ENCODE results near the gene CFD. TPM values are rescaled to one million over a fixed set of nuclear protein-coding genes. Genes with fewer than 3 reads are reported as not detected.
A peak's percentile ranks its signal among the peaks of the same experiment; 100 is the strongest.

The CFD gene
- total RNA-seq, 1 donor, result 148 TPM

DNA sequence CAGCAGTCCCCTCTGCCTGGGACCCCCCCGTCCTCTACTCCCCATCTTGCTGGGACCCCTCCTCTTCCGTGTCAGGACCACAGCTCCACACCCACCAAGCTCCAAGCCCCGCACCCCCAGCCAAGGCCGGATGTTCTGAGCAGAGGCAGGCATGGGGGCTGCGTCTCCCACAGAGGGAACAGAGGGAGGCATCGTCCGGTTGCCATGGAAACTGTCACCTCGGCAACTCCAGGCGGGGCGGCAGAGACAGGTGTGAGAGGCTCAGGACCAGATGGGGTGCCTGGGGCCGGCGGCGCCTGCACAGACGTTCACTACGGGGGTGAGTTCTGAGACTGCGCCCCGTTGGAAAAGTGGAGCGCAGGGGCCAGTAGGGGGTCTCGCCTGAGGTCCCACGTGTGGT lies 39.2 kb downstream of the CFD start:
- peaks cover 9% of the 10 kb centered on the region for H3K4me1 ChIP-seq (ENCODE audit: insufficient read depth, low read length)
- H3K27me3 ChIP-seq (ENCODE audit: insufficient read depth, low read length), result no peaks in the 10 kb centered on the region
- H3K9me3 ChIP-seq (ENCODE audit: low read depth, low read length), result no peaks in the 10 kb centered on the region
- no peak overlapping the region for H3K4me3 ChIP-seq (ENCODE audit: low read length)

DNA sequence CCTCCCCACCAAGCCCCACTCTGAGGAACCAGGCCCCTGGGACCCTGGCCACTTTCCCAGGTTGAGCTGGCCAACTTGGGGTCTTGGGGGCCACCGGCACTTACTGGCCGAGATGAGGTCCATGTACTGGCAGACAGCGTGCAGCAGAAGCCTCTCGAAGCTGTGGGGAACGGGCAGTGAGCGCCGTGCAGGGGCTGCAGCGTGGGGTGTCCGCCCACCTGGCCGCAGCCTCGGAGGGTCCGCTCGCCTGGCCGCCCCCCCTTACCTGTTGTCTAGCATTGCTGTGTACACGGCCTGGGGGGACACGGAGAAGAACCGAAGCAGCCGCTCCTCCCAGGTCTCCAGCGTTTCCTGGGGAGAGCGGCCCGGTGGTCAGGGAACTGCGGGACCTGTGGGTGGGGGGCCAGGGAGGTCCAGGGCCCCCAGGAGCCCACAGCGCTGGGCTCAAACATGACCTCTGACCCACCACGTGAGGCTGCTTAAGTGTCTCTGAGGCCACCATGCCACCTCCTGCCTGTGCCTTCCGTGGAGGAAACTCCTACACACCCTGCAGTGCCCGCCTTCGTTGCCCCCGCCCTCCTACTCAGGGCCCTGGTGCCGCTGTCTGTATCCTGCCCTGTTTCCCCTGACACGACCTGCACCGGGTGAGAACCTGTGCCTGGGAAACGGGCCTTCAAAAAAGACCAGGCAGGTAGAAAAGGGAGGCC lies 40.0 kb downstream of the CFD start:
- Histone ChIP-seq H3K9me3 (ENCODE audit: low read depth, low read length) (no peaks in the 10 kb centered on the region), H3K4me3 (ENCODE audit: low read length) (no peak overlapping the region), H3K27me3 (ENCODE audit: insufficient read depth, low read length) (no peaks in the 10 kb centered on the region), H3K4me1 (ENCODE audit: insufficient read depth, low read length) (peaks cover 4% of the 10 kb centered on the region)

DNA sequence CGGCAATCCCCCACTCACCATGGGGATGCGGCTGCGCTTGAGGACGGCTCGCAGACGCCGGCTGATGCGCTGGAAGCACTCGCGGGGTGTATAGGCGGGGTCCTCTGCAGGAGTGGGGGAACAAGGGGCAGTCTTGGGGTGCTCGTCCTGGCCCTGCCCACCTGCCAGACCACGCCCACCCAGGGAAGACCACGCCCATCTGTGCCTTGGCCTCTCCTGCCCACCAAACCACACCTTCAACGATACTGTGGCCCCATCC lies 40.5 kb downstream of the CFD start:
- H3K9me3 ChIP-seq (ENCODE audit: low read depth, low read length), result no peaks in the 10 kb centered on the region
- no peaks in the 10 kb centered on the region for H3K27me3 ChIP-seq (ENCODE audit: insufficient read depth, low read length)
- peaks cover 4% of the 10 kb centered on the region for H3K4me1 ChIP-seq (ENCODE audit: insufficient read depth, low read length)
- H3K4me3 ChIP-seq (ENCODE audit: low read length), result no peak overlapping the region

DNA sequence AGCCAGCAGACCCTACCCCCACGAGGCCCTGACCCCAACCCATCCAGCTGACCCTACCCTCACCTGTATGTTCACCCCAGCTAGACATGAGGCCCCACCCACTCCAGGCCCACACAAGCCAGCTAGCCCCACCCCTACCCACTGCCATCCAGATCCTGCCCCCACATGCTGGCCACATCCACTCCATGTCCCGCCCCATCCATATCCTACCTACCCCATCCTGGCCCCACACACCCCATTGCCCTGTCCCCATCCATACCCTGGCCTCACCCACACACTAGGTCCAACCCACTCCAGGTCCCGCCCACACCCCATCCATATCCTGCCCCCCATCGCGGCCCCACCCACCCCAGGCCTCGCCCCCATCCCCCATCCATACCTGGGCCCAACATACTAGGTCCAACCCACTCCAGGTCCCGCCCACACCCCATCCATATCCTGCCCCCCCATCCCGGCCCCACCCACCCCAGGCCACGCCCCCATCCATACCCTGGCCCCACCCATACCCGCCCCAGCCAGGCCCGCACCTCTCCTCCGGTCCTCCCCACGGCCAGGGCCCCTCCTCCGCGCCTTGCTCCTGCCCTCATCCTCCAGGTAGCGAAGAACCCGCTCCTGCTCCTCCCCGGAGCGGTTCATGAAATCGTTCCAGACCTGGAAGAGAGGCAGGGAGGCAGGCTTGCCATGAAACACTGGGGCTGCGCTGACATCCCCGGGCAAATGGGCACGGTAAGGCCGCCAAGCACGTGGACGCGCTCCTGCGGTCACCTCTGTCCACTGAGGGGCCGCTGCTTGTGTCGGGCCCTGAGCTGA lies 41.0 kb downstream of the CFD start:
- H3K9me3 ChIP-seq (ENCODE audit: low read depth, low read length), result no peaks in the 10 kb centered on the region
- peaks cover 5% of the 10 kb centered on the region for H3K4me1 ChIP-seq (ENCODE audit: insufficient read depth, low read length)
- H3K27me3 ChIP-seq (ENCODE audit: insufficient read depth, low read length), result no peaks in the 10 kb centered on the region
- no peak overlapping the region for H3K4me3 ChIP-seq (ENCODE audit: low read length)

DNA sequence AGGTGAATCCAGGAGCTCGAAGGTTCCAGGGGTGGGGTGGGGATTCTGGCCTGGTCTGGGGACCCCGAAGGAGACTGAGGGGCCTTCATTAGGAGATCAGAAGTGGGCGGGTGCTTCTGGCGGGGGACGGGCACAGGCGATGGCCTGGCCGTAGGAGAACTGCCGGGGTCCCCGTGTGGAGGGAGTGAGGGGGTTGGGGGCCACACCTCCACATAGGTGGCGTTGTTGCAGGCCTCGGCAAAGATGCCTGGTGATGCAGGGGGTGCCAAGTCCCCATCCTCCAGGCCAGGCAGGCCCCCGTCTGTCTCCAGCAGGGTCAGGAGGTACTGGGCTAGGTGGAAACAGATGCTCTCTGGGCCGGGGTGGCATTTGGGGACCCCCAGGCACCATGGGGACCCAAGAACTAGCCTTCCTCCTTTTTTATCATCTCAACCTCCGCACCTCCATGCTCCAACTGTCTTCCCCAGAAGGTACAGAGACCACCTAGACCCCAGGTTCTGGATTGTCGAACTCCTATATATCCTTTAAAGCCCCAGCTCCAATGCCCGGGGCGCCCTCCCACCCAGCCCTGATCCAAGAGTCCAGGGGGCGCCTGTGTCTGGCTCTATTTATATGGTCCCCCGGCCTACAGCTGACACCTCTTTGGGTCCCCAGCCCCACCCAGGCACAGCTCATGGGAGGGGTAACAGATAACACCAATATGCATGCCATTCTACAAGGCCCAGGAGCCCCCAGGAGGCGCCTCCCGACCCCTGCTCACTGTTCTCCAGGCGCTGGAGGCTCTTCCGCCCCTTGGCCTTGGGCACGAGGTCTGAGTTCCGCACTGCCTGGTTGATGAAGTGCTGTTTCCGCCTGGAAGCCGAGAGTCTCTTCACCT lies 42.0 kb downstream of the CFD start:
- Histone ChIP-seq H3K4me3 (ENCODE audit: low read length) (no peak overlapping the region), H3K9me3 (ENCODE audit: low read depth, low read length) (no peaks in the 10 kb centered on the region), H3K27me3 (ENCODE audit: insufficient read depth, low read length) (no peaks in the 10 kb centered on the region), H3K4me1 (ENCODE audit: insufficient read depth, low read length) (peaks cover 14% of the 10 kb centered on the region)

DNA sequence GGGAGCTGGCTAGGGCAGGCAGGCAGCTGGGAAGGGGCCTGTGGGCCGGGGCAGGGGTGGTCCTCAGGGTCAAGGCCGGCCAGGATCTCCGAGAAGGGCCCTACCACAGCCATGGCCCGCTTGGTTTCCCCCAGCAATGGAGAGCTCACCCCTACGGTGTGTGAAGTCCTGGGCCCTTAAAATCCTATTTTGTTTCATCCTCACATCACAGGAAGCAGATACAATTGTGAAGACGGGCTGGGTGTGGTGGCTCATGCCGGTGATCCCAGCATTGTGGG lies 42.6 kb downstream of the CFD start:
- Histone ChIP-seq H3K9me3 (ENCODE audit: low read depth, low read length) (no peaks in the 10 kb centered on the region), H3K4me1 (ENCODE audit: insufficient read depth, low read length) (peaks cover 20% of the 10 kb centered on the region), H3K27me3 (ENCODE audit: insufficient read depth, low read length) (no peaks in the 10 kb centered on the region), H3K4me3 (ENCODE audit: low read length) (no peak overlapping the region)

DNA sequence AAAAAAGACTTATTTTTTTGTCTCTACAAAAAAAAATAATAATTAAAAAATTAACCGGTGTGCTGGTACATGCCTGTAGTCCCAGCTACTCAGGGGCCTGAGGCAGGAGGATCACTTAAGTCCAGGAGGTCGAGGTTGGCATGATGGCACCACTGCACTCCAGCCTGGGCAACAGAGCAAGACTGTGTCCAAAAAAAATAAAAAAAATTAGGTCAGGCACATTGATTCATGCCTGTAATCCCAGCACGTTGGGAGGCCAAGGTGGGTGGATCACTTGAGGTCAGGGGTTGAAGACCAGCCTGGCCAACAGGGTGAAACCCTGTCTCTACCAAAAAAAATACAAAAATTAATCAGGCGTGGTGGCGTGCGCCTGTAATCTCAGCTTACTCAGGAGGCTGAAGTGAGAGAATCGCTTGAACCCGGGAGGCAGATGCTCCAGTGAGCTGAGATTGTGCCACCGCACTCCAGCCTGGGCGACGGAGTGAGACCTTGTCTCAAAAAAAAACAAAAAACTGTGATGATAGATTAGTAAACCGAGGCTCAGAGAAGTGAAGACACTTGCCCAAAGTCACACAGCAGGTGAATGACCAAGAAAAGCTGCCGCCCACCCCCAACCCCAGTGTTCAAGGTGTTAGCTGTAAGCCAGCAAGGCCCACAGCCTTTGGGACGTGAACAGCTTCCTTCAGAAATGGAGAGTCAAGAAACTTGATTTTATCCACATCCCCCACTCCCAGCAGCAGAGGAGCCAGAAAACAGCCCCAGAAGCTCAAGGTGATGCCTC lies 43.2 kb downstream of the CFD start:
- Histone ChIP-seq H3K27me3 (ENCODE audit: insufficient read depth, low read length) (no peaks in the 10 kb centered on the region), H3K9me3 (ENCODE audit: low read depth, low read length) (no peaks in the 10 kb centered on the region), H3K4me1 (ENCODE audit: insufficient read depth, low read length) (peaks cover 26% of the 10 kb centered on the region), H3K4me3 (ENCODE audit: low read length) (no peak overlapping the region)

DNA sequence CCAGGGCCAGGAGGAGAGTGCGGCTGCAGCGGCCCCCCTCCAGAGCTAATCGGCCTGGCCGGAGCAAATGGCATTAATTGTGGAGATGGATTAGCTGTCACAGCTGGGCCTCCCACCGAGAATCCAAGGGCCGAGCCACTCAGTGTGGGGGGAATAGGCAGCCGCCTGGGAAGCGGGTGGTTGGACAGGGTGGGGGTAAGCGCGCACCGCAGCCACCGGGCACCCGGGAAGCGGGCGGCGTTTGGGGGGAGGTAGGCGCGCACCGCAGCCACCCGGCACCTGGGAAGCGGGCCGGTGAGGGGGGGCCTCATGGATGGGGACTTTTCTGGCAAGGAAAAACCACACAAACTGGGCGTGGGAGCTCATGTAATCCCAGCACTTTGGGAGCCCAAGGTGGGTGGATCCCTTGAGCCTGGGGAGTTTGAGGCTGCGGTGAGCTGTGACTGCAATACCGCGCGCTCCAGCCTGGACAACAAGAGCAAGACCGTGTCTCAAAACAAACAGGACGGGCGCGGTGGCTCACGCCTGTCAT lies 43.9 kb downstream of the CFD start:
- peaks cover 33% of the 10 kb centered on the region for H3K4me1 ChIP-seq (ENCODE audit: insufficient read depth, low read length)
- H3K9me3 ChIP-seq (ENCODE audit: low read depth, low read length), result no peaks in the 10 kb centered on the region
- H3K27me3 ChIP-seq (ENCODE audit: insufficient read depth, low read length), result no peaks in the 10 kb centered on the region
- no peak overlapping the region for H3K4me3 ChIP-seq (ENCODE audit: low read length)

DNA sequence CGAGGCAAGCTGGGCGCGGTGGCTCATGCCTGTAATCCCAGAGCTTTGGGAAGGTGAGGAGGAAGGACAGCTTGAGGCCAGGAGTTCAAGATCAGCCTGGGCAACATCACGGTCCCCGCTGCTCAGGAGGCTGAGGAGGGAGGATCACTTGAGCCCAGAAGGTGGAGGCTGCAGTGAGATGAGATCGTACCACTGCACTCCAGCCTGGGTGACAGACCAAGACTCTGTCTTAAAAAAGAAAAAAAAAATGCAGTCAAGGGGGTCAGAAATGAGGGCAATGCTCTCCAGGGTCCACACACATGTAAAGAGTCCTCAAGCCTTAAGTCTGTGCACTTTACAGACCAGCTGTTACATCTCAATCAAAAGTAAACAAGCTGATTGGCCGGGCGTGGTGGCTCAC lies 45.1 kb downstream of the CFD start:
- H3K9me3 ChIP-seq (ENCODE audit: low read depth, low read length), result no peaks in the 10 kb centered on the region
- H3K4me3 ChIP-seq (ENCODE audit: low read length), result no peak overlapping the region
- H3K4me1 ChIP-seq (ENCODE audit: insufficient read depth, low read length), result peaks cover 45% of the 10 kb centered on the region
- no peaks in the 10 kb centered on the region for H3K27me3 ChIP-seq (ENCODE audit: insufficient read depth, low read length)

DNA sequence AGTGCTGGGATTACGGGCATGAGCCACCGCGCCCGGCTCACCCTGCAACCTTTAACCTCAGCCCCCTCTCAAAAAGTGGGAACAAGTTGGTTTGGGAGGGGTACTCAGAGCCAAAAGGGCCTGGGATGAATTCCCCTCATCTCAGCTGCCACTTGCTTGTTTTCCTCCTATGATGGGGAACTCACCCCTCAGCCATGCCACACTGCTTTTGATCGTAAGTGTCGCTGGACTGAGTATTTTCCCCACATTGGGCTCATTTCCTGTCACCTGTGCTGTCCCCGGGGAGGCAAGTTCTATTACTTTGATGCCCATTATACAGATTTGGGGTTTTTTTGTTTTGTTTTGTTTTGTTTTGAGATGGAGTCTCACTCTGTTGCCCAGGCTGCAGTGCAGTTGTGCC lies 47.0 kb downstream of the CFD start:
- Histone ChIP-seq H3K4me3 (ENCODE audit: low read length) (no peak overlapping the region), H3K9me3 (ENCODE audit: low read depth, low read length) (no peaks in the 10 kb centered on the region), H3K4me1 (ENCODE audit: insufficient read depth, low read length) (peaks cover 61% of the 10 kb centered on the region), H3K27me3 (ENCODE audit: insufficient read depth, low read length) (no peaks in the 10 kb centered on the region)

DNA sequence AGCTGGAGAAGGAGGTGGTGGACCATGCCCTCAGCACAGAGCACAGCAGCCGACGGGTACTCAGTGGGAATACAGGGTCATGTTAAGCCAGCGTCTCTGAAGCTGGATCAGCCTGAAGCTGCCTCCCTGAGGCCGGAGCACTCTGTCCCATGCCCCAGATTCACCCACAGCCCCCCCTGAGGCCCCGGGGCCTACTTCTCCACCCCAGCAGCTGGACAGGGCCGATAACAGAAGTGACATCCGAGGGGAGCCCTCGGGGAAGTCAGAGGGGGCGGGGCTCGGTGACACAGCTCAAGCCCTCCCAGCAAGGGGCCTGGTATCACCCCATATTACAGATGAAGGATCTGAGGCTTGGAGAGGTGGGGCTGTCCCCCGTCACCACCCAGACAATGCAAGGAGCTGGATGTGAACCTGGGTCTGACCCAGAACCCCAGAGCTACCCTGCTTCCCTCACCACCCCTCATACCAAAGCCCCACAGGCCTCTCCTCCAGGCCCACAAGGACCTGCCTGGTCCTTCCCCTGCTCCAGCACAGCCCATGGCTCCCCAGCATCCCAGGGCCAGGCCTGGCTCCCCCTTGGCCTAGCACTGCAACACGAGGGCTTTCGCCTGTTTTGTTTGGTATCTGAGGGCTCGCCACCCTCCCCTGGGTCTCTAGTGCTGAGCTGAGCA lies 47.9 kb downstream of the CFD start:
- Histone ChIP-seq H3K4me1 (ENCODE audit: insufficient read depth, low read length) (peaks cover 64% of the 10 kb centered on the region), H3K4me3 (ENCODE audit: low read length) (no peak overlapping the region)

DNA sequence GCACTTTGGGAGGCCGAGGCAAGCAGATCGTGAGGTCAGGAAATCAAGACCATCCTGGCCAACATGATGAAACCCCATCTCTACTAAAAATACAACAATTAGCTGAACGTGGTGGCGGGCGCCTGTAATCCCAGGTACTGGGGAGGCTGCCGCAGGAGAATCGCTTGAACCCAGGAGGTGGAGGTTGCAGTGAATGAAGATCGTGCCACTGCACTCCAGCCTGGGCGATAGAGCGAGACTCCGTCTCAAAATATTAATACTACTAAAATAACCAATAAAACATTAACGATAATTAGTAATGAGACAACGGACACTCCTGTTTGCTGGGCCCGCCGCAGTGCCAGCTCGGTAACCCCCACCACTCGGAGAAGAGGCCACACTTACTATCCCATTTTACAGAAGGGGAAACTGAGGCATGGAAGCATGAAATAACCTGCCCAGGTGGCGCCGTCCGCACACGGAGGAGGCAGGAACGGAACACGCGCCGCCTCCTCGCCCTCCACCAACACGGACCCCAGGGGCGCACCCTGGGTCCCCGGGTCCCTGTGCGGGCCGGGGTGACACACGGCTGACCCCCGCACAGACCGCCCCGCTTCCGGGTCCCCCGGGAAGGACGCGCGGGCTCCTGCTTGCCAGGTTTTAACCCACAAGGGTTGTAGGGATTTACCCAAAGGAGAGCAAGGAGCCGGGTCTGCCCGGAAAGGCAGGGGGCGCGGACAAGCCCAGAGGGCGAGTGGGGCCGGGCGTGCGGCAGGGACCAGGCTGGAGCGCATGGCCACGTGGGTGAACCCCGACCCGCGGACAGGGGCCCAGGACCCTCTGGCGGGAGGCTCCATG lies 52.0 kb downstream of the CFD start:
- H3K4me1 ChIP-seq (ENCODE audit: insufficient read depth, low read length), result peaks cover 67% of the 10 kb centered on the region
- H3K9me3 ChIP-seq (ENCODE audit: low read depth, low read length), result no peaks in the 10 kb centered on the region
- H3K4me3 ChIP-seq (ENCODE audit: low read length), result no peak overlapping the region

More for the DNA sequence above, 47.9 kb downstream of the CFD start:
- Histone ChIP-seq H3K27me3 (ENCODE audit: insufficient read depth, low read length) (no peaks in the 10 kb centered on the region), H3K9me3 (ENCODE audit: low read depth, low read length) (no peaks in the 10 kb centered on the region)

DNA sequence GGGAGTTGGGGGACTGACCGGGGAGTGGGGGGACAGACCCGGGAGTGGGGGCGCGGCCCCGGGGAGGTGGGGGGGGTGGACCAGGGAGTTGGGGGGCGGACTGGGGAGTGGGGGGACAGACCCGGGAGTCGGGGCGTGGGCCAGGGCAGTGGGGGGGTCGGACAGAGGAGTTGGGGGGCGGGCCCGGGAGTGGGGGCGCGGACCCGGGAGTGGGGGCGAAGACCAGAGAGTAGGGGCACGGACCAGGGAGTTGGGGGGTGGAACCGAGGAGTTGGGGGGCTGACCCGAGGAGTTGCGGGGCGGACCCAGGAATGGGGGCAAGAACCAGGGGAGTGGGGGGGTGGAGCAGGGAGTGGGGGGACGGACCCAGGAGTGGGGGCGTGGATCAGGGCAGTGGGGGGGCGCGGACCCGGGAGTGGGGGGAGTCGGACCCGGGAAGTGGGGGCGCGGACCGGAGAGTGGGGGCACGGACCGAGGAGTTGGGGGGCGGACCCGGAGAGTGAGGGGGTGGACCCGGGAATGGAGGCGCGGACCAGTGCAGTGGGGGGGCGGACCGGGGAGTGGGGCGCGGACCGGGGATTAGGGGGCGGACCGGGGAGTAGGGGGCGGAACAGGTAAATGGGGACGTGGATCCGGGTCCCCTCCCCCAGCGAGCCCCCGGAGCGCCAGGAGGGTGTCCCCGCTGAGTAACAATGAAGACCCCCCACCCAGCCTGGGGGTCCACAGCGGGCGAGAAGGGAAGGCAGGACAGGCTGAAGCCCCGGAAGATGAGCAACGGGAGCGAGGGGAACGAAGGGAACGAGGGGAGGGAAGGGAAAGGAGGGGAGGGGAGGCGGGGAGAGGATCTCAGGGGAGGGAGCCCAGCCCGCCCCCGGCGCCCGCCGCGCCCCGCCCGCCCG lies 53.0 kb downstream of the CFD start:
- Histone ChIP-seq H3K4me1 (ENCODE audit: insufficient read depth, low read length) (peaks cover 66% of the 10 kb centered on the region), H3K9me3 (ENCODE audit: low read depth, low read length) (no peaks in the 10 kb centered on the region), H3K4me3 (ENCODE audit: low read length) (peak overlapping the region; percentile 52), H3K27me3 (ENCODE audit: insufficient read depth, low read length) (peaks cover 9% of the 10 kb centered on the region)

More for the DNA sequence above, 52.0 kb downstream of the CFD start:
- H3K27me3 ChIP-seq (ENCODE audit: insufficient read depth, low read length), result peaks cover 1% of the 10 kb centered on the region

All from mononuclear cell (primary cell).